ENCODE measurements around the gene CEP63.

The CEP63 gene

GRCh38 chr3:134462331-134462941 lies 23.4 kb upstream of the CEP63 start:
- Histone ChIP-seq H3K27me3 (replicated peaks; ENCODE audit: control insufficient read depth, insufficient read depth, low read length) (no peaks in the 10 kb centered on the region), H3K4me3 (replicated peaks; ENCODE audit: low read depth, low read length) (no peak overlapping the region), H3K36me3 (ENCODE audit: control insufficient read depth, insufficient read depth, low read length) (no peaks in the 10 kb centered on the region)
- no peak for DNase-seq (ENCODE audit: extremely low read depth, insufficient read length)
- no peak for TF ChIP-seq CTCF (IDR thresholded peaks at IDR 0.05; ENCODE audit: insufficient read depth, low read length, poor library complexity, severe bottlenecking)

GRCh38 chr3:134463676-134464063 lies 22.2 kb upstream of the CEP63 start:
- TF ChIP-seq CTCF (IDR thresholded peaks at IDR 0.05; ENCODE audit: insufficient read depth, low read length, poor library complexity, severe bottlenecking): no peak

GRCh38 chr3:134464064-134464688 lies 21.7 kb upstream of the CEP63 start:
- Histone ChIP-seq H3K27me3 (replicated peaks; ENCODE audit: control insufficient read depth, insufficient read depth, low read length) (no peaks in the 10 kb centered on the region), H3K4me3 (replicated peaks; ENCODE audit: low read depth, low read length) (no peak overlapping the region), H3K36me3 (ENCODE audit: control insufficient read depth, insufficient read depth, low read length) (no peaks in the 10 kb centered on the region)
- no peak for TF ChIP-seq CTCF (IDR thresholded peaks at IDR 0.05; ENCODE audit: insufficient read depth, low read length, poor library complexity, severe bottlenecking)
- no peak for DNase-seq (ENCODE audit: extremely low read depth, insufficient read length)

More at GRCh38 chr3:134463676-134464063, 22.2 kb upstream of the CEP63 start:
- H3K27me3 ChIP-seq (replicated peaks; ENCODE audit: control insufficient read depth, insufficient read depth, low read length): no peaks in the 10 kb centered on the region
- no peak for DNase-seq (ENCODE audit: extremely low read depth, insufficient read length)
- no peaks in the 10 kb centered on the region for H3K36me3 ChIP-seq (ENCODE audit: control insufficient read depth, insufficient read depth, low read length)
- H3K4me3 ChIP-seq (replicated peaks; ENCODE audit: low read depth, low read length): no peak overlapping the region

DNA sequence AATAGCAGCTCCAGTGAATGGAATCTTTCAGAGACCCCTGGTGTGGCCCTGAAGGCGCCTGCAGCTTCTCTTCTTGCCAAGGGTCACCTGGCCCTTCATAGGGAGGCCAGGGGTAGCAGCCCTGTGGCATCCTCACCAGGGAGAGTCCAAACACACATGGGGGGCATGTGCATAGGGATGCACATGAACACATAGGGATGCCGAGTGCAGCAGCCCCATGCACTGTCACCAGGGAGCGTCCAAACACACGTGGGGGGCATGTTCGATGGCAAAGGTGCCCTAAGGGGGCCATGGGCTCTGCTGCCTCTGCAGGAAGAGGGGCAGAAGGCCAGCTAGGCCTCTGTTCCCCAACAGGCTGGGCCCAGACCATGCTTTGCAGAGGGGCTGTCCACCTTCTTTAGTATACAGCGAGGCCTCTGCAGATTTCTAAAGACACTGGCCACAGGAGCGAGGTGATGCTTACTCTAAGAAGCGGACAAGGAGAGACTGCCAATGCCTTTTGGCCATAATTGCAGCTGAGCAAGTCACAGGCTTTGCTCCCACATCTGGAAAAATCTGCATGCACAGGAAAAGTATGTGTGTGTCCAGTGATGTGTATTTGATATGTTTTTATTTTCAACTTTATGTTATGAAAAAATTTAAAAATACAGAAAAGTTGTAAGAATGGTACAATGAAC lies 21.0 kb upstream of the CEP63 start:
- no peak for TF ChIP-seq CTCF (IDR thresholded peaks at IDR 0.05; ENCODE audit: insufficient read depth, low read length, poor library complexity, severe bottlenecking)
- Histone ChIP-seq H3K27me3 (replicated peaks; ENCODE audit: control insufficient read depth, insufficient read depth, low read length) (no peaks in the 10 kb centered on the region), H3K4me3 (replicated peaks; ENCODE audit: low read depth, low read length) (no peak overlapping the region), H3K36me3 (ENCODE audit: control insufficient read depth, insufficient read depth, low read length) (no peaks in the 10 kb centered on the region)
- DNase-seq (ENCODE audit: extremely low read depth, insufficient read length): no peak

DNA sequence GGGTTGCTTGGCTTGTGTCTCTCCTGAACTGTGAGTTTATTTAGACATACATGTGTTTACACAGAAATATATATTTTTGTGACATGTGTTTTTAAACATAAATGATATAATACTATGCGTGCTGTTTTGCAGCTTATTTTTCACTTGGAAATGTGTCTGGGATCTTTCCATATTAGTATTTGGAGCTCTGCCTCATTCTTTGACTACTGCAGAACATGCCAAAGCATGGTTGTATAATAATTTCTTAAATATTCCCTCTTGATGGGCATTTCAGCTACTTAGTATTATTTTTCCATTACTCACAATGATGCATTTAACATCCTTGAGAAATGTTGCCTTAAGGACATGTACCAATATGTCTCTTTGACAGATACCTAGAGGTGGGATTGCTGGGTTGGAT lies 19.5 kb upstream of the CEP63 start:
- H3K36me3 ChIP-seq (ENCODE audit: control insufficient read depth, insufficient read depth, low read length): no peaks in the 10 kb centered on the region
- no peak overlapping the region for H3K4me3 ChIP-seq (replicated peaks; ENCODE audit: low read depth, low read length)
- no peak for TF ChIP-seq CTCF (IDR thresholded peaks at IDR 0.05; ENCODE audit: insufficient read depth, low read length, poor library complexity, severe bottlenecking)
- no peak for DNase-seq (ENCODE audit: extremely low read depth, insufficient read length)
- H3K27me3 ChIP-seq (replicated peaks; ENCODE audit: control insufficient read depth, insufficient read depth, low read length): no peaks in the 10 kb centered on the region
